GM23248 (cell line): ENCODE data around the gene TEKT3. TPM values are rescaled to one million over a fixed set of nuclear protein-coding genes. Genes with fewer than 3 reads are reported as not detected.

Experiments
- DNase-seq: peaks from one replicate; pipeline ENCODE4 v3.0.0-alpha.2; 2015
- H2AFZ ChIP-seq: fragments of 200-600 bp; sonication (generic); 2 replicates; pipeline ENCODE4 v1.6.1; 2016; ENCODE audit warnings: antibody characterized with exemption
- H3F3A ChIP-seq: fragments of 200-600 bp; sonication (generic); 2 replicates; pipeline ENCODE4 v1.6.1; 2016; ENCODE audit warnings: mild to moderate bottlenecking, antibody characterized with exemption, mixed run types; ENCODE audit not compliant: insufficient read depth
- H3K27ac ChIP-seq: fragments of 200-600 bp; sonication (generic); 2 replicates; pipeline ENCODE4 v1.5.1; 2016; ENCODE audit warnings: mild to moderate bottlenecking
- H3K27me3 ChIP-seq: fragments of 200-600 bp; sonication (generic); replicated peaks from 2 replicates; pipeline ENCODE4 v1.6.1; 2016; ENCODE audit warnings: mild to moderate bottlenecking; ENCODE audit not compliant: insufficient read depth
- H3K36me3 ChIP-seq: fragments of 200-600 bp; sonication (generic); 2 replicates; pipeline ENCODE4 v1.6.1; 2016; ENCODE audit warnings: low read depth, mild to moderate bottlenecking
- H3K4me1 ChIP-seq: fragments of 200-600 bp; sonication (generic); 2 replicates; pipeline ENCODE4 v1.6.1; 2016; ENCODE audit warnings: mild to moderate bottlenecking; ENCODE audit not compliant: insufficient read depth
- H3K4me2 ChIP-seq: fragments of 200-600 bp; sonication (generic); one replicate; pipeline ENCODE4 v1.6.1; 2016; ENCODE audit warnings: mild to moderate bottlenecking; ENCODE audit not compliant: unreplicated experiment
- H3K4me3 ChIP-seq: fragments of 200-600 bp; sonication (generic); 2 replicates; pipeline ENCODE4 v1.5.1; 2016; ENCODE audit warnings: mild to moderate bottlenecking
- H3K79me2 ChIP-seq: fragments of 200-600 bp; sonication (generic); 2 replicates; pipeline ENCODE4 v1.6.1; 2016; ENCODE audit warnings: mild to moderate bottlenecking; ENCODE audit not compliant: insufficient read depth
- H3K9ac ChIP-seq: fragments of 200-600 bp; sonication (generic); 2 replicates; pipeline ENCODE4 v1.6.1; 2016; ENCODE audit warnings: mild to moderate bottlenecking
- H3K9me2 ChIP-seq: fragments of 200-600 bp; sonication (generic); 2 replicates; pipeline ENCODE4 v1.6.1; 2016; ENCODE audit warnings: mixed run types, mild to moderate bottlenecking, moderate library complexity; ENCODE audit not compliant: insufficient read depth
- H3K9me3 ChIP-seq: fragments of 200-600 bp; sonication (generic); one replicate; pipeline ENCODE4 v1.6.1; 2017; ENCODE audit warnings: low read depth
- H4K20me1 ChIP-seq: fragments of 200-600 bp; sonication (generic); 2 replicates; pipeline ENCODE4 v1.6.0; 2016; ENCODE audit not compliant: insufficient read depth
- EZH2 ChIP-seq: fragments of 200-600 bp; sonication (generic); IDR thresholded peaks from 2 replicates; pipeline ENCODE4 v1.6.1; 2018; ENCODE audit warnings: antibody characterized with exemption, mild to moderate bottlenecking; ENCODE audit not compliant: insufficient read depth, poor library complexity, severe bottlenecking
- EZH2phosphoT487 ChIP-seq: fragments of 200-600 bp; sonication (generic); IDR thresholded peaks from 2 replicates; pipeline ENCODE4 v1.6.1; 2018; ENCODE audit warnings: antibody characterized with exemption, moderate library complexity, mild to moderate bottlenecking, low read depth; ENCODE audit not compliant: insufficient read depth
- WGBS, 2 experiments: methylation state at CpG; one replicate each; pipeline ENCODE4 v1.1.6; 2015 to 2017; ENCODE audit warnings: low lambda C conversion rate in 2 of 2, low coverage in 1 of 2; ENCODE audit errors: missing lambda C conversion rate in 2 of 2; 5-methylcytosine and 5-hydroxymethylcytosine counted together
- in situ Hi-C: fragments of 300-500 bp; cut with MboI; formaldehyde crosslinking; loops from 2 replicates; pipeline ENCODE4 v1.15.0; 2020
- polyA plus RNA-seq: library from polyadenylated mRNA; unstranded; fragments of >200 nt; fragmentation: Nextera tagmentation; extraction: Ambion mirVana; gene quantifications from 2 replicates; pipeline ENCODE4 v1.2.1, GENCODE V29; 2016
- total RNA-seq: library from RNA; depleted of rRNA; stranded (reverse); fragments of >200 nt; shearing (Covaris generic); gene quantifications from 2 replicates; pipeline ENCODE4 v1.2.3, GENCODE V29; 2014

The TEKT3 gene
- total and polyA plus RNA-seq, 2 experiments from 2014 or later: not detected

GRCh38 chr17:15289285-15290183, 51.9 kb downstream of the TEKT3 start:
- H3K9me2 ChIP-seq: no peaks in the 10 kb centered on the region
- in situ Hi-C loops: no loop called here
- H3F3A ChIP-seq: peaks cover 26% of the 10 kb centered on the region
- TF ChIP-seq EZH2 (no peak), EZH2phosphoT487 (no peak)
- peak; percentile 64 for DNase-seq
- H3K9me3 ChIP-seq: no peaks in the 10 kb centered on the region
- no peak overlapping the region for H3K4me3 ChIP-seq
- 72 to 75% methylated on average over 22 of the region's 22 CpGs for WGBS, 2 experiments
- no peak overlapping the region for H3K4me2 ChIP-seq
- no peaks in the 10 kb centered on the region for H3K79me2 ChIP-seq
- no peaks in the 10 kb centered on the region for H3K27me3 ChIP-seq
- no peak overlapping the region for H3K9ac ChIP-seq
- H4K20me1 ChIP-seq: no peaks in the 10 kb centered on the region
- peaks cover 34% of the 10 kb centered on the region for H3K4me1 ChIP-seq
- H3K27ac ChIP-seq: 0 out of 2 replicates have a peak overlapping the region, but pooled peaks have one; percentile 64
- no peaks in the 10 kb centered on the region for H3K36me3 ChIP-seq
- H2AFZ ChIP-seq: no peak overlapping the region

GRCh38 chr17:15288859-15289258, 52.5 kb downstream of the TEKT3 start:
- no peak overlapping the region for H3K27ac ChIP-seq

DNA sequence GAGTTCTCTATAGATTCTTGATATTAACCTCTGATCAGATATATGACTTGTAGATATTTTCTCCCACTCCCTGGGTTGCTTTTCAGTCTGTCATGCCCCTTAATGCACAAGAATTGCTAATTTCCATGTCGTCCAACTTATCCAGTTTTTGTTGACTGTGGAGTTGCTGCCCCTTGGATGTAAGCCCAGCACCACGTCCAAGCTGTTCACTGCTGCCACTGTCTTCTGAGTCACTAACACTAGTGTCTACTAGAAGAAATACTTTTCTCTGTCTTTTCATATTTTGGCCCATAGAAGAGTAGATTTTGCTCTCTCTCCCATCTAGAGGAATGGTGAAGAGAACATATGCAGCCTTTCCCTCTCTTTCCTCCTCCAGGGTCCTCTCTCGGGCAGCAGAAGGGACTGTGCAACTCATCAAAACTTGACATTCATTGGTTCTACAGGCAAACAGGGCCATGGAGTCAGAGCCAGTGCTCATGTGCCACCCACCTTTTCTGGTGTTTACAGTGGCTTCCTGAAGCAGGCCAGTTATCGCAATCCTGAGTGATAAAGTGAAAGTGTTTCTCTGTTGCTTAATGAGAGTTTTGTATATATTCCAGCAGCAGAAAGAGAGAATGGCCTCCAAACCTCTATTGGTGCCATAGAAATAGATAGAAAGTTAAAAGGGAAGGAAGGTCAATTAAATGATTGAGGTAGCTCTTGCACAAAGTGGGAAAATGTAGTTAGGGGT, 53.7 kb downstream of the TEKT3 start:
- peaks cover 26% of the 10 kb centered on the region for H3F3A ChIP-seq
- 24 to 29% methylated on average over 4 of the region's 4 CpGs for WGBS, 2 experiments
- H3K27me3 ChIP-seq: no peaks in the 10 kb centered on the region
- H3K4me1 ChIP-seq: peaks cover 34% of the 10 kb centered on the region
- H3K9ac ChIP-seq: no peak overlapping the region
- H3K27ac ChIP-seq: no peak overlapping the region
- peak overlapping the region; percentile 49 for H2AFZ ChIP-seq
- H3K9me2 ChIP-seq: no peaks in the 10 kb centered on the region
- TF ChIP-seq EZH2: no peak
- no peak for TF ChIP-seq EZH2phosphoT487
- H3K36me3 ChIP-seq: no peaks in the 10 kb centered on the region
- no peaks in the 10 kb centered on the region for H3K79me2 ChIP-seq
- no peak overlapping the region for H3K4me2 ChIP-seq
- DNase-seq: peak; percentile 70
- in situ Hi-C loops: no loop called here
- no peaks in the 10 kb centered on the region for H4K20me1 ChIP-seq
- H3K9me3 ChIP-seq: no peaks in the 10 kb centered on the region
- no peak overlapping the region; the same call in 1 of the 2 replicates for H3K4me3 ChIP-seq

More at GRCh38 chr17:15288859-15289258, 52.5 kb downstream of the TEKT3 start:
- no peaks in the 10 kb centered on the region for H3K36me3 ChIP-seq
- no peak overlapping the region for H3K4me3 ChIP-seq
- H3K79me2 ChIP-seq: no peaks in the 10 kb centered on the region
- H3K4me2 ChIP-seq: no peak overlapping the region
- WGBS, 2 experiments: 76 to 86% methylated on average over 1 of the region's 1 CpG
- H3K9me2 ChIP-seq: no peaks in the 10 kb centered on the region
- H3K9me3 ChIP-seq: no peaks in the 10 kb centered on the region
- no peaks in the 10 kb centered on the region for H3K27me3 ChIP-seq
- peaks cover 34% of the 10 kb centered on the region for H3K4me1 ChIP-seq
- H2AFZ ChIP-seq: no peak overlapping the region
- H3K9ac ChIP-seq: no peak overlapping the region
- H4K20me1 ChIP-seq: no peaks in the 10 kb centered on the region
- TF ChIP-seq EZH2: no peak
- TF ChIP-seq EZH2phosphoT487: no peak
- no peak for DNase-seq
- H3F3A ChIP-seq: peaks cover 26% of the 10 kb centered on the region
- in situ Hi-C loops: no loop called here

GRCh38 chr17:15285466-15285865, 55.9 kb downstream of the TEKT3 start:
- 87 to 93% methylated on average over 6 of the region's 6 CpGs for WGBS, 2 experiments
- no peaks in the 10 kb centered on the region for H4K20me1 ChIP-seq
- in situ Hi-C loops: no loop called here
- no peak for DNase-seq
- no peaks in the 10 kb centered on the region for H3K79me2 ChIP-seq
- H2AFZ ChIP-seq: no peak overlapping the region
- H3K9ac ChIP-seq: no peak overlapping the region
- no peaks in the 10 kb centered on the region for H3K36me3 ChIP-seq
- H3K27ac ChIP-seq: no peak overlapping the region
- no peaks in the 10 kb centered on the region for H3K9me3 ChIP-seq
- H3K27me3 ChIP-seq: no peaks in the 10 kb centered on the region
- H3K4me2 ChIP-seq: no peak overlapping the region
- peaks cover 21% of the 10 kb centered on the region for H3F3A ChIP-seq
- TF ChIP-seq EZH2phosphoT487: no peak
- TF ChIP-seq EZH2: no peak
- H3K9me2 ChIP-seq: no peaks in the 10 kb centered on the region
- peaks cover 20% of the 10 kb centered on the region for H3K4me1 ChIP-seq
- no peak overlapping the region for H3K4me3 ChIP-seq
